Measurements from ENCODE around the gene ACVR1. TPM values are rescaled to one million over a fixed set of nuclear protein-coding genes. Genes with fewer than 3 reads are reported as not detected.

ACVR1 gene
- total and polyA plus RNA-seq, 2 donors (not counting 1 experiment from before 2014, with no cell fraction given) = 42.9 to 72.1 TPM

DNA sequence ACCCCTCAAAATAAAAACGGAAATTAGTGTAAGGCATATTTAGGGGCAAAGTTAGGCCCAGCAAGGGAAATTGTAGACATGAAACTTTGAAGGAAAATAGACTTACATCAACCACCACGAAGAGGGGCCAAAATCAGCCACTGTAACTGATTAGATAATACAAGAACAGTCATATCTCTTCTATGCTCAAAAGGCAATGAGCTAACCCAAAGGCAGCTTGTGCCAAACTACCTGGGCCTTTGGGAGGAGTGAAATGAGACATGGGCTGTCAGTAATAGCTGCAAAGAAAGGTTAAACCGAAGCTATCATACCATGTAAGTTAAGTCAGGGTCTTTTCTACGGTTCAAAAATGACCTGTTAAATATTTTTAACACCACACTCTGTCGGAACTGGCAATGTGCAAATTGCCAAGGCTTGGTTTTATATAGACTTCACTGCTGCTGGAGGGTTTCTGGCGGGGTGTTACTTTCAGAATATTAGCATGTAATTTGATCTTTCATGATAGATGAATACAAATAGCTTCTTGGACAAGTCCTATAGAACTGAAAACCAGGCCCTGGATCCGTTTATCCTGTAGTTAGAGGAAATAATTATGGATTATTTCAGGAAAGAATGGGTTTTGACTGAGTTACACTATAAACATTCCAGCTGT is 69.6 kb downstream of the ACVR1 start:
- TF ChIP-seq EZH2 (IDR thresholded peaks at IDR 0.05; ENCODE audit: low read length, missing control alignments) = no peak
- TF ChIP-seq, protein P1, sequence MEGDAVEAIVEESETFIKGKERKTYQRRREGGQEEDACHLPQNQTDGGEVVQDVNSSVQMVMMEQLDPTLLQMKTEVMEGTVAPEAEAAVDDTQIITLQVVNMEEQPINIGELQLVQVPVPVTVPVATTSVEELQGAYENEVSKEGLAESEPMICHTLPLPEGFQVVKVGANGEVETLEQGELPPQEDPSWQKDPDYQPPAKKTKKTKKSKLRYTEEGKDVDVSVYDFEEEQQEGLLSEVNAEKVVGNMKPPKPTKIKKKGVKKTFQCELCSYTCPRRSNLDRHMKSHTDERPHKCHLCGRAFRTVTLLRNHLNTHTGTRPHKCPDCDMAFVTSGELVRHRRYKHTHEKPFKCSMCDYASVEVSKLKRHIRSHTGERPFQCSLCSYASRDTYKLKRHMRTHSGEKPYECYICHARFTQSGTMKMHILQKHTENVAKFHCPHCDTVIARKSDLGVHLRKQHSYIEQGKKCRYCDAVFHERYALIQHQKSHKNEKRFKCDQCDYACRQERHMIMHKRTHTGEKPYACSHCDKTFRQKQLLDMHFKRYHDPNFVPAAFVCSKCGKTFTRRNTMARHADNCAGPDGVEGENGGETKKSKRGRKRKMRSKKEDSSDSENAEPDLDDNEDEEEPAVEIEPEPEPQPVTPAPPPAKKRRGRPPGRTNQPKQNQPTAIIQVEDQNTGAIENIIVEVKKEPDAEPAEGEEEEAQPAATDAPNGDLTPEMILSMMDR (conservative IDR thresholded peaks at IDR 0.05 in 1 of 2, IDR thresholded peaks at IDR 0.05 in 1 of 2; ENCODE audit: low read depth in 1 of 2, low read length in 2 of 2) = no peak
- Histone ChIP-seq H3K79me2 (ENCODE audit: control insufficient read depth, insufficient read depth, low read length) (peaks cover 2% of the 10 kb centered on the region), H3K36me3 (ENCODE audit: control insufficient read depth, insufficient read depth, low read length) (peaks cover 2% of the 10 kb centered on the region), H3K4me1 (ENCODE audit: control insufficient read depth, extremely low read depth, insufficient read depth, low read length) (peaks cover 14% of the 10 kb centered on the region), H3K9me3 (ENCODE audit: control insufficient read depth, insufficient read depth, low read depth, low read length) (no peaks in the 10 kb centered on the region), H4K20me1 (ENCODE audit: control insufficient read depth, extremely low read depth, insufficient read depth, low read length) (no peaks in the 10 kb centered on the region), H3K27ac (ENCODE audit: insufficient read depth, low read length) (no peak overlapping the region), H3K4me2 (ENCODE audit: extremely low read depth, insufficient read depth, low read length) (no peak overlapping the region), H3K27me3 (ENCODE audit: control insufficient read depth, insufficient read depth, low read length) (no peaks in the 10 kb centered on the region), H3K4me3 (replicated peaks in 1 of 4; ENCODE audit: control extremely low read depth in 1 of 4, insufficient read depth in 1 of 4, low read depth in 3 of 4, low read length in 4 of 4) (no peak overlapping the region), H3K9ac (ENCODE audit: insufficient read depth, low read length) (no peak overlapping the region), H2AFZ (ENCODE audit: low read length) (no peak overlapping the region)
- DNase-seq (ENCODE audit: low read depth in 2 of 2) = peak in 1 of 2 donors; percentile 50

DNA sequence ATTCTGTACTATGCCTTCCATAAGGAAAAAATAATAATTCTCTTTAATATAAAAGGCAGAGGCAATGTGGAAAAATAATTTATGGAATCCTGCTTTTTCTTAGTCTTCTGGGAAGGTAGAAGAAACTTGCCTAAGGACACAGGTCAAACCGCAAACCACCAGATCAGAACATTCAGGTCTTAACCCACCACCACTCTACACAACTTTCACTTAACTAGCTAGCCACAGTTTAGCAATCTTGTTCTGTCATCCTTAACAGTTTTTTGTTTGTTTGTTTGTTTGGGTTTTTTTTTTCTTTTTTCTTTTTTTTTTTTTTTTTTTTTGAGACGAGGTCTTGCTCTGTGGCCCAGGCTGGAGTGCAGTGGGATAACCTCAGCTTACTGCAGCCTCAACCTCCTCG is 70.6 kb downstream of the ACVR1 start:
- Histone ChIP-seq H3K79me2 (ENCODE audit: control insufficient read depth, insufficient read depth, low read length) (peaks cover 1% of the 10 kb centered on the region), H4K20me1 (ENCODE audit: control insufficient read depth, extremely low read depth, insufficient read depth, low read length) (no peaks in the 10 kb centered on the region), H3K36me3 (ENCODE audit: control insufficient read depth, insufficient read depth, low read length) (peaks cover 2% of the 10 kb centered on the region), H3K9me3 (ENCODE audit: control insufficient read depth, insufficient read depth, low read depth, low read length) (no peaks in the 10 kb centered on the region), H3K4me3 (replicated peaks in 1 of 4; ENCODE audit: control extremely low read depth in 1 of 4, insufficient read depth in 1 of 4, low read depth in 3 of 4, low read length in 4 of 4) (no peak overlapping the region), H3K27me3 (ENCODE audit: control insufficient read depth, insufficient read depth, low read length) (no peaks in the 10 kb centered on the region), H2AFZ (ENCODE audit: low read length) (no peak overlapping the region), H3K9ac (ENCODE audit: insufficient read depth, low read length) (no peak overlapping the region), H3K4me1 (ENCODE audit: control insufficient read depth, extremely low read depth, insufficient read depth, low read length) (peaks cover 12% of the 10 kb centered on the region), H3K4me2 (ENCODE audit: extremely low read depth, insufficient read depth, low read length) (no peak overlapping the region), H3K27ac (ENCODE audit: insufficient read depth, low read length) (no peak overlapping the region)
- DNase-seq (ENCODE audit: low read depth in 2 of 2) = no peak
- TF ChIP-seq, protein P1 (conservative IDR thresholded peaks at IDR 0.05 in 1 of 2, IDR thresholded peaks at IDR 0.05 in 1 of 2; ENCODE audit: low read depth in 1 of 2, low read length in 2 of 2) = no peak
- TF ChIP-seq EZH2 (IDR thresholded peaks at IDR 0.05; ENCODE audit: low read length, missing control alignments) = no peak

DNA sequence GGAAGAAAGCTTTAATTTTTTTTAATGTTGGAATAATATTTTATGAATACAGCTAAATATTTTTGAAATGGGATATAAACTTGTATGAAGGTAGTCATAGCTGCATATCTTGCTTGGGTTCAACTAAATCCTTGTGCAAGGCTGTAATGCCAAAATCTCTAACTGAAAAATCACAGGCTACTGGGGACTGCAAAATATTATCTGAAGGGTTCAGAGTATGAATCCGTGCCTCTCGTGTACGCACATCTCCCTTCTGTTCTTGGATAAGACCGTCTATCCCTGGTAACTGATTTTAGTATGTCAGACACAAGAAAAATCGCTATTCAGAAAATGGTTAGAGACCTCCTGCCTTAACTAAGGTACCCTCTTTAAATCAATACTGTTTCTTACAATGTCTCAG is 71.8 kb downstream of the ACVR1 start:
- Histone ChIP-seq H3K4me2 (ENCODE audit: extremely low read depth, insufficient read depth, low read length) (no peak overlapping the region), H3K27ac (ENCODE audit: insufficient read depth, low read length) (no peak overlapping the region), H3K36me3 (ENCODE audit: control insufficient read depth, insufficient read depth, low read length) (peaks cover 2% of the 10 kb centered on the region), H3K9me3 (ENCODE audit: control insufficient read depth, insufficient read depth, low read depth, low read length) (no peaks in the 10 kb centered on the region), H3K27me3 (ENCODE audit: control insufficient read depth, insufficient read depth, low read length) (no peaks in the 10 kb centered on the region), H3K4me1 (ENCODE audit: control insufficient read depth, extremely low read depth, insufficient read depth, low read length) (peaks cover 3% of the 10 kb centered on the region), H3K9ac (ENCODE audit: insufficient read depth, low read length) (no peak overlapping the region), H3K79me2 (ENCODE audit: control insufficient read depth, insufficient read depth, low read length) (no peaks in the 10 kb centered on the region), H3K4me3 (replicated peaks in 1 of 4; ENCODE audit: control extremely low read depth in 1 of 4, insufficient read depth in 1 of 4, low read depth in 3 of 4, low read length in 4 of 4) (no peak overlapping the region), H2AFZ (ENCODE audit: low read length) (no peak overlapping the region), H4K20me1 (ENCODE audit: control insufficient read depth, extremely low read depth, insufficient read depth, low read length) (no peaks in the 10 kb centered on the region)
- DNase-seq (ENCODE audit: low read depth in 2 of 2) = no peak
- no peak for TF ChIP-seq EZH2 (IDR thresholded peaks at IDR 0.05; ENCODE audit: low read length, missing control alignments)
- TF ChIP-seq, protein P1 (conservative IDR thresholded peaks at IDR 0.05 in 1 of 2, IDR thresholded peaks at IDR 0.05 in 1 of 2; ENCODE audit: low read depth in 1 of 2, low read length in 2 of 2) = no peak
